HUES64 (cell line): ENCODE measurements around the gene ADORA2B.

ENCODE experiments used
- H3K27ac ChIP-seq: 2 replicates; pipeline ENCODE4 v1.7.0; 2013; ENCODE audit warnings: low read depth, low read length, inconsistent platforms
- H3K27me3 ChIP-seq: 2 replicates; pipeline ENCODE4 v1.6.1; 2013; ENCODE audit warnings: mild to moderate bottlenecking, low read length; ENCODE audit not compliant: insufficient read depth
- H3K36me3 ChIP-seq: 2 replicates; pipeline ENCODE4 v1.6.1; 2013; ENCODE audit warnings: mild to moderate bottlenecking, low read length; ENCODE audit not compliant: insufficient read depth
- H3K4me1 ChIP-seq: 2 replicates; pipeline ENCODE4 v1.6.1; 2013; ENCODE audit warnings: mild to moderate bottlenecking, low read length, moderate library complexity; ENCODE audit not compliant: insufficient read depth
- H3K4me3 ChIP-seq: 2 replicates; pipeline ENCODE4 v1.5.1; 2013; ENCODE audit warnings: mild to moderate bottlenecking, low read length, moderate library complexity
- H3K9ac ChIP-seq: 2 replicates; pipeline ENCODE4 v1.6.1; 2013; ENCODE audit warnings: mild to moderate bottlenecking, low read depth, low read length
- H3K9me3 ChIP-seq: 2 replicates; pipeline ENCODE4 v1.6.1; 2013; ENCODE audit warnings: low read depth, low read length; ENCODE audit not compliant: insufficient read depth
- WGBS: fragments of 150-250, 120-280 bp; methylation state at CpG from one replicate; pipeline ENCODE4 v1.1.7; 2013; ENCODE audit warnings: missing lambda C conversion rate; 5-methylcytosine and 5-hydroxymethylcytosine counted together

ADORA2B gene

DNA sequence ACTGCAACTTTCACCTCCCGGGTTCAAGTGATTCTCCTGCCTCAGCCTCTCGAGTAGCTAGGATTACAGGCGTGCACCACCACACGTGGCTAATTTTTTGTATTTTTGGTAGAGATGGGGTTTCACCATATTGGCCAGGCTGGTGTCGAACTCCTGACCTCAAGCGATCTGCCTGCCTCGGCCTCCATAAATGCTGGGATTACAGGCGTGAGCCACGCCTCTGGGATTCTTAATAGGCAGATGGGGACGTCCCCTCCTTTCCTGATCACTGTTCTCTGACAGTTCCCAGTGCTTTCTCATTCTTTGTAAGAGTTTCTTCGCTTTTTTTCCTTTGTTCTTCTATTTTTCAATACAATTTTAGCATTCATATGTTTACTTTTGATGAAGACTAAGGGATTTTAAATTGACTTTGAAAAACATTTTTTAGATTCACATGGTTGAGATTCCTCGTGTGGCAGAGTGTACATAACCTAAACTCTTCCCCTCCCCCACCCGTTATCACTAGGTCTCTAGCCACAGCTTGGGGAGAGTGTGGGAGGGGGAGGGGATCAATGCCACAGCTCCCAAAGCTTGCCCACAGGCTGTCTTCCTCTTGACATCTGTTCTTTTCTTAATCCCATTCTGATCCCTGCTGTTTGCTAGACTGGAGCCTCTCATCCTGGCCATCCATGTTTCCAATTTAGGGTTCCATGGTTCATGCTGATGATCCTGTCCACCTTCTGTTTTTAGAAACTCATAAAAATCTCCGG lies 11.0 kb downstream of the ADORA2B start:
- Histone ChIP-seq H3K9me3 (no peaks in the 10 kb centered on the region), H3K27me3 (no peaks in the 10 kb centered on the region), H3K36me3 (no peaks in the 10 kb centered on the region), H3K9ac (no peak overlapping the region), H3K4me3 (no peak overlapping the region), H3K27ac (no peak overlapping the region), H3K4me1 (peaks cover 16% of the 10 kb centered on the region)
- 91% methylated on average over 10 of the region's 14 CpGs for WGBS

DNA sequence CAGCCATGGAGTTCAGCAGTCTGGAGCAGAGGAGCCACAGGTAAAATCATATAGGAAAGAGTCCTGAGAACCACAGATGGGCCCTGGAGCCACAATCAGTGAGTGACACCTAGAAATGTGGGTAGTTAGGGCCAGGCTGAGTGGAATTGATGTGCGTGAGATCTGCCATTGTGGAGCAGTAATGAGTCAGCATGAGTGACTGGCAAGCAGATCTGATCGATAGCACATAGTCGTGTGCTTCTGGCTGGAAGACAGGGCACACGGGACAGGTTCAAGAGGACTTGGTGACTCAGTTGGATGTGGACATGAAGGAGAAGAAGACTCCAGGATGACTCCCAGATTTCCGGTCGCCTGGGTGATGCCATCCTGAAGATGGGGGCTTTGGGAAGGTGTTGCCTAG lies 12.3 kb downstream of the ADORA2B start:
- peaks cover 16% of the 10 kb centered on the region for H3K4me1 ChIP-seq
- H3K27me3 ChIP-seq = no peaks in the 10 kb centered on the region
- H3K4me3 ChIP-seq = no peak overlapping the region
- no peak overlapping the region for H3K9ac ChIP-seq
- no peak overlapping the region for H3K27ac ChIP-seq
- 92% methylated on average over 6 of the region's 6 CpGs for WGBS
- no peaks in the 10 kb centered on the region for H3K36me3 ChIP-seq
- no peaks in the 10 kb centered on the region for H3K9me3 ChIP-seq

GRCh38 chr17:15957608-15958307 lies 12.8 kb downstream of the ADORA2B start:
- Histone ChIP-seq H3K4me1 (peaks cover 16% of the 10 kb centered on the region), H3K27me3 (no peaks in the 10 kb centered on the region), H3K27ac (no peak overlapping the region), H3K9me3 (no peaks in the 10 kb centered on the region), H3K9ac (no peak overlapping the region), H3K4me3 (no peak overlapping the region), H3K36me3 (no peaks in the 10 kb centered on the region)
- 94% methylated on average over 17 of the region's 19 CpGs for WGBS

DNA sequence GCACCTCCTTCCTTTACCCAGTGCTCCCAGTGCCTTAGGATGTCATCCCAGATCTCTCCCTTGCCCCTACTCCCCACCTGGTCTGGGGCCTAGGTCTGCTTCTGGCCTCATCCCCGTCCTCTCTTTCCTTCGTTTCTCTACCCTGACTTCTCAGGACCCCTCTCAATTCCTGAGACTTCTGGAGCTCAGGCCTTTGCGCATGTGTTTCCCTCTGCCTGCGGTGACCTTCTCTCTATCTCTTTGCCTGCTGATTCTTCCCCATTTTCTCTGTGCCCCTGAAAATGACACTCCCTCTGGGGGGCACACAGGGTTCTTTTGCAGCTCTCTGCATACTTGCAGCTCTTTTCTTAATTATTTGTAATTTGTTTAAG lies 13.5 kb downstream of the ADORA2B start:
- no peaks in the 10 kb centered on the region for H3K36me3 ChIP-seq
- 87% methylated on average over 4 of the region's 4 CpGs for WGBS
- no peak overlapping the region for H3K9ac ChIP-seq
- no peak overlapping the region for H3K27ac ChIP-seq
- no peaks in the 10 kb centered on the region for H3K9me3 ChIP-seq
- peaks cover 16% of the 10 kb centered on the region for H3K4me1 ChIP-seq
- H3K27me3 ChIP-seq = no peaks in the 10 kb centered on the region
- H3K4me3 ChIP-seq = no peak overlapping the region

GRCh38 chr17:15963670-15964110 lies 18.8 kb downstream of the ADORA2B start:
- Histone ChIP-seq H3K27ac (no peak overlapping the region), H3K4me1 (peaks cover 38% of the 10 kb centered on the region), H3K36me3 (no peaks in the 10 kb centered on the region), H3K9ac (no peak overlapping the region), H3K27me3 (no peaks in the 10 kb centered on the region), H3K9me3 (no peaks in the 10 kb centered on the region), H3K4me3 (no peak overlapping the region)
- WGBS = 88% methylated on average over 4 of the region's 4 CpGs

- 50% methylated on average over 6 of the region's 6 CpGs for WGBS
- H3K9ac ChIP-seq = peak overlapping the region; percentile 9; the same call in 1 of the 2 replicates
- H3K27me3 ChIP-seq = no peaks in the 10 kb centered on the region
- no peaks in the 10 kb centered on the region for H3K9me3 ChIP-seq
- no peak overlapping the region for H3K4me3 ChIP-seq
- peak overlapping the region; percentile 99 for H3K27ac ChIP-seq
- peaks cover 39% of the 10 kb centered on the region for H3K4me1 ChIP-seq
- H3K36me3 ChIP-seq = no peaks in the 10 kb centered on the region
These were observed 20.6 kb downstream of the ADORA2B start for GRCh38 chr17:15965528-15965927.

- Histone ChIP-seq H3K4me1 (peaks cover 46% of the 10 kb centered on the region), H3K27me3 (no peaks in the 10 kb centered on the region), H3K9me3 (no peaks in the 10 kb centered on the region), H3K36me3 (no peaks in the 10 kb centered on the region), H3K9ac (peak overlapping the region; percentile 70), H3K4me3 (peak overlapping the region; percentile 41), H3K27ac (peak overlapping the region; percentile 99)
- 5% methylated on average over 13 of the region's 13 CpGs for WGBS
These were observed 21.4 kb downstream of the ADORA2B start for GRCh38 chr17:15966183-15966878.

GRCh38 chr17:15966879-15967248 lies 21.9 kb downstream of the ADORA2B start:
- WGBS = 7% methylated on average over 11 of the region's 11 CpGs
- H3K9ac ChIP-seq = peak overlapping the region; percentile 70
- H3K4me1 ChIP-seq = peaks cover 47% of the 10 kb centered on the region
- no peaks in the 10 kb centered on the region for H3K36me3 ChIP-seq
- H3K27ac ChIP-seq = peak overlapping the region; percentile 99
- H3K9me3 ChIP-seq = no peaks in the 10 kb centered on the region
- H3K4me3 ChIP-seq = peak overlapping the region; percentile 41
- no peaks in the 10 kb centered on the region for H3K27me3 ChIP-seq

DNA sequence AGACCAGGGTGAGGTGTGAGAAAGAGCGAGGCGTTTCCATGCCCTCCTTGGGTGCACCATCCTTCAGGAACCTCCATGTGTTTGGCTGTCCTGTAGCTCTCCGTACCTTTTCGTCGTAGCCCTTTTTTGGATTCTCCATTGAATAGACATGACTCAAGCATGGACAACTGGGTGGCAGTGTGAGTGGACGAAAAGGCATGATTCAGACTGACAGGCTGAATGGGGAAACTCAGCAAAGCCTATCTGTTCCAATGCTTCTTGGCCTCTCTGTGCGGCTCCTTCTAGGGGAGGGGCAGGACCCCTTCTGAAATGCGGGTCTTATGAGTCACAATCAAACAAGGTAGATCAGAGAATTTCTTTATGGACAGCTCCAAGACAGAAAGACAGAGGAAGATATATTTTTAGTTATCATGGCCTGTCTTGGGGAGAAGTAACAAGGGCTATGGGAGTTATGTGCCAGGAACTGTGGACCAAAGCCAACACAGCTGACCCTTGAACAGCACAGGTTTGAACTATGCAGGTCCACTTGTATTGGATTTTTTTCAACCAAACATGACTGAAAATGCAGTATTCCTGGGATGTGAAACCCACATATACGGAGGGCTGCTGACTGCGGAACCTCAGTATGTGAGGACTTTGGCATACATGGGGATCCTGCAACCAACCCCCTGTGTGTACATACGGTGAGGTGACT lies 22.9 kb downstream of the ADORA2B start:
- Histone ChIP-seq H3K36me3 (no peaks in the 10 kb centered on the region), H3K27me3 (no peaks in the 10 kb centered on the region), H3K9ac (no peak overlapping the region), H3K27ac (peak overlapping the region; percentile 99; the same call in 1 of the 2 replicates), H3K4me3 (no peak overlapping the region), H3K9me3 (no peaks in the 10 kb centered on the region), H3K4me1 (peaks cover 47% of the 10 kb centered on the region)
- 90% methylated on average over 11 of the region's 11 CpGs for WGBS

DNA sequence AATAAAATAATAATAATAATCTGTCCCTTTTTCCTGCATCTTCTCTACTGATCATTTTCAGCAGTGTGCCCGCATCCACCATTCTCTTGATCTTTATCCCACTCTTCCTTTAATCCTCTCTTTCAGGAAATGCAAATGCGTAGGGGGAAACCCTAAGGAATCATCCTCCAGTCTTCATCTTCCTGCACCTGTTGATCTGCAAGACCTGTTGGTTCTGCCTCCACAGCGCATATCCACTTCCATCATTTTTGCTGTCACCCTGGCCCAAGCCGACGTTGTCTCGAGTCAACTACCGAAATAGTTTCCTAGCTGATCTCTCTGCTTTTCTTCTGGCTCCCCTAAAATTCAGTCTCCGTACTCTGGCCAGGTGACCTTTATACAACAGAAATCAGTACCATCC lies 24.5 kb downstream of the ADORA2B start:
- no peaks in the 10 kb centered on the region for H3K9me3 ChIP-seq
- no peaks in the 10 kb centered on the region for H3K27me3 ChIP-seq
- H3K36me3 ChIP-seq = peaks cover 1% of the 10 kb centered on the region; the same call in 1 of the 2 replicates
- H3K9ac ChIP-seq = no peak overlapping the region
- peaks cover 47% of the 10 kb centered on the region for H3K4me1 ChIP-seq
- no peak overlapping the region for H3K27ac ChIP-seq
- 94% methylated on average over 8 of the region's 8 CpGs for WGBS
- no peak overlapping the region for H3K4me3 ChIP-seq

DNA sequence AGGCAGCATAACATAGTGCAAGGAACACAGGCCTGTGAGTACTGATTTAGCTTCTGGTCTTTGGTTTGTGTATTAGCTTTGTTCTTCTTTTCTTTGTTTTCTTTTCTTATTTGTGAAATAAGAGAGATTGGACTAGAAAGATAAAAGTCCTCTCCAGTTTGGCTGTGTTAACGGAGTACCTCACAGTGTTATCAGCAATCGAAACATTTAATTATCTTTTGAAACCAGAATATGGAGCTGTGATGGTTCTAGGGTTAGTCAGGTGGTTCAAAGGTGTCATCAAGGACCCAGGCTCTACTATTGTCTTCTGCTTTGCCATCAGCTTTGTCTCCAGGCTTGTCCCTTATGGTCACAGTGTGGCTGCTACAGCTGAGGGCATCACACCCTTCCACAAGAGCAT lies 25.6 kb downstream of the ADORA2B start:
- Histone ChIP-seq H3K9me3 (no peaks in the 10 kb centered on the region), H3K4me1 (peaks cover 40% of the 10 kb centered on the region), H3K36me3 (peaks cover 12% of the 10 kb centered on the region), H3K4me3 (no peak overlapping the region), H3K9ac (no peak overlapping the region), H3K27ac (no peak overlapping the region), H3K27me3 (no peaks in the 10 kb centered on the region)
- WGBS = 86% methylated on average over 2 of the region's 2 CpGs
